ENCODE data around the gene HTR4.
"Not testable (repeated sequence)": the region's sequence is repeated elsewhere in the genome, so short reads cannot be mapped to it uniquely, and the experiment has no call there.

DNA sequence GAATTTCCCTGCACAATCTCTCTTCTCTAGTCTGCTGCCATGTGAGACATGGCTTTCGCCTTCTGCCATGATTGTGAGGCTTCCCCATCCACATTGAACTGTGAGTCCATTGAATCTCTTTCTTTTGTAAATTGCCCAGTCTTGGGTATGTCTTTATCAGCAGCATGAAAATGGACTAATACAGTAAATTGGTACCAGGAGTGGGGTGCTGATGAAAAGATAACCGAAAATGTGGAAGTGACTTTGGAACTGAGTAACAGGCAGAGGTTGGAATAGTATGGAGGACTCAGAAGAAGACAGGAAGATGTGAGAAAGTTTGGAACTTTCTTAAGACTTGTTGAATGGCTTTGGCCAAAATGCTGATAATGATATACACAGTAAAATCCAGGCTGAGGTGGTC is 124.9 kb downstream of the HTR4 start:
- TF ChIP-seq, protein P1, sequence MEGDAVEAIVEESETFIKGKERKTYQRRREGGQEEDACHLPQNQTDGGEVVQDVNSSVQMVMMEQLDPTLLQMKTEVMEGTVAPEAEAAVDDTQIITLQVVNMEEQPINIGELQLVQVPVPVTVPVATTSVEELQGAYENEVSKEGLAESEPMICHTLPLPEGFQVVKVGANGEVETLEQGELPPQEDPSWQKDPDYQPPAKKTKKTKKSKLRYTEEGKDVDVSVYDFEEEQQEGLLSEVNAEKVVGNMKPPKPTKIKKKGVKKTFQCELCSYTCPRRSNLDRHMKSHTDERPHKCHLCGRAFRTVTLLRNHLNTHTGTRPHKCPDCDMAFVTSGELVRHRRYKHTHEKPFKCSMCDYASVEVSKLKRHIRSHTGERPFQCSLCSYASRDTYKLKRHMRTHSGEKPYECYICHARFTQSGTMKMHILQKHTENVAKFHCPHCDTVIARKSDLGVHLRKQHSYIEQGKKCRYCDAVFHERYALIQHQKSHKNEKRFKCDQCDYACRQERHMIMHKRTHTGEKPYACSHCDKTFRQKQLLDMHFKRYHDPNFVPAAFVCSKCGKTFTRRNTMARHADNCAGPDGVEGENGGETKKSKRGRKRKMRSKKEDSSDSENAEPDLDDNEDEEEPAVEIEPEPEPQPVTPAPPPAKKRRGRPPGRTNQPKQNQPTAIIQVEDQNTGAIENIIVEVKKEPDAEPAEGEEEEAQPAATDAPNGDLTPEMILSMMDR (IDR thresholded peaks at IDR 0.05): not testable (repeated sequence)
- not testable (repeated sequence) for TF ChIP-seq POLR2A, EP300, POLR2AphosphoS5 (IDR thresholded peaks at IDR 0.05)
